Measurements from ENCODE around the gene INPP5A. TPM values are rescaled to one million over a fixed set of nuclear protein-coding genes. Genes with fewer than 3 reads are reported as not detected.

The INPP5A gene
- total RNA-seq, 4 donors from 2014 or later: 16.9 to 58.2 (median 29.5) TPM

- intact Hi-C loops (cut with DNase I): no loop called here
Measured at GRCh38 chr10:132645247-132645530, 107.6 kb downstream of the INPP5A start.

GRCh38 chr10:132645630-132646442 lies 108.2 kb downstream of the INPP5A start:
- no peak for TF ChIP-seq POLR2A (IDR thresholded peaks at IDR 0.05)
- TF ChIP-seq CTCF (IDR thresholded peaks at IDR 0.05): no peak
- peaks cover 0 to 27% (median 9%) of the 10 kb centered on the region in 3 donors for H3K4me1 ChIP-seq
- 79 to 84% methylated on average over 11 to 12 of the region's 36 CpGs for WGBS, 2 donors
- H3K36me3 ChIP-seq: peaks cover 0 to 33% (median 0%) of the 10 kb centered on the region in 3 donors
- no peak overlapping the region for H3K4me3 ChIP-seq
- H3K9me3 ChIP-seq: no peaks in the 10 kb centered on the region
- no peak overlapping the region for H3K27ac ChIP-seq
- DNase-seq: no peak
- intact Hi-C loops (cut with DNase I): no loop called here
- no peaks in the 10 kb centered on the region for H3K27me3 ChIP-seq

More at GRCh38 chr10:132645247-132645530, 107.6 kb downstream of the INPP5A start:
- H3K4me1 ChIP-seq: peaks cover 0 to 27% (median 9%) of the 10 kb centered on the region in 3 donors
- WGBS, 2 donors: 95 to 96% methylated on average over 6 to 10 of the region's 14 CpGs
- TF ChIP-seq POLR2A (IDR thresholded peaks at IDR 0.05): no peak
- no peak for TF ChIP-seq CTCF (IDR thresholded peaks at IDR 0.05)
- no peak for DNase-seq
- no peak overlapping the region for H3K27ac ChIP-seq
- H3K4me3 ChIP-seq: no peak overlapping the region
- H3K27me3 ChIP-seq: no peaks in the 10 kb centered on the region
- peaks cover 0 to 26% (median 0%) of the 10 kb centered on the region in 3 donors for H3K36me3 ChIP-seq
- no peaks in the 10 kb centered on the region for H3K9me3 ChIP-seq

- Histone ChIP-seq H3K4me1 (peaks cover 0 to 26% (median 9%) of the 10 kb centered on the region in 3 donors), H3K9me3 (no peaks in the 10 kb centered on the region), H3K27me3 (no peaks in the 10 kb centered on the region), H3K4me3 (no peak overlapping the region), H3K36me3 (peaks cover 0 to 37% (median 0%) of the 10 kb centered on the region in 3 donors), H3K27ac (no peak overlapping the region)
- WGBS, 2 donors: 94 to 96% methylated on average over 14 to 17 of the region's 31 CpGs
- no peak for DNase-seq
- no peak for TF ChIP-seq CTCF (IDR thresholded peaks at IDR 0.05)
- TF ChIP-seq POLR2A (IDR thresholded peaks at IDR 0.05): no peak
- intact Hi-C loops (cut with DNase I): no loop called here
Measured at GRCh38 chr10:132646443-132647097, 109.0 kb downstream of the INPP5A start.

- Histone ChIP-seq H3K4me3 (no peak overlapping the region), H3K27ac (no peak overlapping the region), H3K36me3 (peaks cover 0 to 46% (median 0%) of the 10 kb centered on the region in 3 donors), H3K27me3 (no peaks in the 10 kb centered on the region), H3K4me1 (peaks cover 0 to 19% (median 9%) of the 10 kb centered on the region in 3 donors), H3K9me3 (no peaks in the 10 kb centered on the region)
- DNase-seq: no peak
- intact Hi-C loops (cut with DNase I): no loop called here
- WGBS, 2 donors: 85 to 97% methylated on average over 12 to 13 of the region's 13 CpGs
- no peak for TF ChIP-seq POLR2A (IDR thresholded peaks at IDR 0.05)
- no peak for TF ChIP-seq CTCF (IDR thresholded peaks at IDR 0.05)
Measured at GRCh38 chr10:132647424-132647823, 109.8 kb downstream of the INPP5A start.
